Stimulated activated CD4-positive, alpha-beta T cell treated with anti-CD3 and anti-CD28 coated beads, Interleukin-15, amount 100 ng/mL, for 48 hours (primary cell): ENCODE data around the gene EDARADD.
"Not testable (repeated sequence)": the region's sequence is repeated elsewhere in the genome, so short reads cannot be mapped to it uniquely, and the experiment has no call there.

Source experiments
- DNase-seq, 2 donors: peaks; one replicate each; pipeline ENCODE4 v3.0.0-alpha.2; 2020; ENCODE audit warnings: low read depth in 2 of 2

The EDARADD gene

GRCh38 chr1:236433819-236434315, 39.8 kb downstream of the EDARADD start:
- DNase-seq = no peak

DNA sequence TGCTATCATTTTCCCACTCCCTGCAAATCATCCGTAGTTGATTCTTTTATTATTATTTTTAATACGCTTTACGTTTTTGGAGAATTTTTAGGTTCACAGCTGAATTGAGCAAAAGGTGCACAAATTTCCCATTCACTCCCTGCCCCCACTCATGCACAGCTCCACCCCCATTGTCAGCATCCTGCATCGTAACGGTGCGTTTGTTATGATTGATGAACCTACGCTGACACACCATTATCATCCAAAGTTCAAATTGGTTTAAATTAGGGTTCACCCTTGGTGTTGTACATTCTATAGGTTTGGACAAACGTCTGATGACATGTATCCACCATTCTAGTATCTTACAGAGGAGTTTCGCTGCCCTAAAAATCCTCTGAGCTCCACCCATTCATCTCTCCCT, 44.5 kb downstream of the EDARADD start:
- no peak for DNase-seq

DNA sequence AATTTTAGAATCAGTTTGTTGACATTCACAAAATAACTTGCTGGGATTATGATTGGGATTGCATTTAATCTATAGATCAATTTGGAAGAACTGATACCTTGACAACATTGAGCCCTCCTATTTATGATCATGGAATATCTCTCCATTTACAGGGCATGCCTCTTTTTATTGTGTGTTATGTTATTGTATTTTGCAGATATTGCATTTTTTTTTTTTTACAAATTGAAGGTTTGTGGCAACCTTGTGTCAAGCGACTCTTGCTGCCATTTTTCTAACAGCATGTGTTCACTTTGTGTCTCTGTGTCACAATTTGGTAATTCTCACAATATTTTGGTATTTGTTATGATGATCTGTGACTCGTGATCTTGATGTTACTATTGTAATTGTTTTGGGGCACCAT, 46.3 kb downstream of the EDARADD start:
- no peak for DNase-seq

- DNase-seq = no peak
Measured at GRCh38 chr1:236450779-236451178, 56.7 kb downstream of the EDARADD start.

GRCh38 chr1:236451796-236452373, 57.8 kb downstream of the EDARADD start:
- DNase-seq = peak; percentile 15 to 20

DNA sequence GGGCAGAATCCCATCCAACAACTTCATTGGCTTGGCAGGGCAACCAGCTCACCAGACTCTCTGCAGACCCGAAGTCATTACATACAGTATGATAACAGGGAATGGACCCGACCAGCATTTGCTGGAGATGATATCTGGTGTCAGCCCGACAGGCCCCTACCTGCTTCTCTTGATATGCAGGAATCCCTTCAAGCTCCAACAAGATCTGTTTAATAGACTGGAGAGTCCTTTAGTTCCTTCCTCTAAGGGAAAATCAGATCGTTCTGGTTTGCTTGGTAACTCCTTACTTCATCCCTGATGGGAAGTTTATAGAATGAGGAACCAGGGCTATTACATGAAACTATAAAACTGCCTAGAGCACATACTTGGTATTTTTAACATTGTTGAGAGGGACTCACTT, 61.2 kb downstream of the EDARADD start:
- no peak for DNase-seq

DNA sequence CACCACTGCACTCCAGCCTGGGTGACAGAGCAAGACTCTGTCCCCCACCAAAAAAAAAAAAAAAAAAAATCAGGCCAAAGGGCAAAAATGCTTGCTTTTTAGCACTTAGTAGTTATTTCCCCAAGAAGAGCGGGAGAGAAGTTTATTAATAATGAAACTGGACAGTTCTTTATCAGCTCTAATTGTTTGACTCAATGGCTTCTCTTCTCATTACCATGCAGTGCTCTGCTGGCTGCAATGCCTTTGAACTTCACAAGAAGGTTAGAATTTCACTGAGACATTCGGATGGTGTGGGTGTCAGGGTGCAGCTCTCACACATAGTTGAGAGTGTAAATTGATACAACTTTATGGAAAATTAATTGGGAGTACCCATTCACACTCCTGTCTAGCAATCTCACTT, 63.7 kb downstream of the EDARADD start:
- peak in 1 of 2 donors; percentile 3 for DNase-seq

DNA sequence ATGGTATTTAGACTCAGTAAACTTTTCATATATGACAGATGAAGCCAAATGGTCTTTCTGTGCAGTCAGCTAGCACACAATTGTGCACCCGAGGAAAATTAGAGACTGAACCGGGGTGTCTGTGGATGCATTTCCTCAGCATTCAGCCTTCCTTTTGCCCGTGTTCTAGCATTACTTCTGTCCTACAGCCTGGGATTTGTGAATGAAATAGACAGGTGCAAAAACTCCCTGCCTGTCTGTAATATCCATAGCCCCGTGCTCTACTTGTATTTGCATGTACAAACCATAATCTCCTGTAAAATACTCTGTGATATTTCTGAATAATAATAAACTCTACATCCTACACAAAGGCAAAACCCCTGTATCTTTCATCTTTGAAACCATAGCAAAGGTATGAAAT, 64.9 kb downstream of the EDARADD start:
- DNase-seq = no peak

DNA sequence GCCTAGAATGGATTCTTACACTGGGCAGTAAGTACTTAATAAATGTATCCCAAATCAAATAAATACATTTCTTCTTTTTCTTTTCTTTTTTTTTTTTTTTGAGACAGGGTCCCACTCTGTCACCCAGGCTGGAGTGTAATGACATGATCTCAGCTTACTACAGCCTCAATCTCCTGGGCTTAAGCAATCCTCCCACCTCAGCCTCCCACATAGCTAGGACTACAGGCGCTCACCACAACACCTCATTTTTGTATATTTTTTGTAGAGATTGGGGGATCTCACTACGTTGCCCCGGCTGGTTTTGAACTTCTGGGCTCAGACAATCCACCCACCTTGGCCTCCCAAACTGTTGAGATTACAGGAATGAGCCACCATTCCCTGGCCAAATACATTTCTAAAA, 66.0 kb downstream of the EDARADD start:
- no peak for DNase-seq

DNA sequence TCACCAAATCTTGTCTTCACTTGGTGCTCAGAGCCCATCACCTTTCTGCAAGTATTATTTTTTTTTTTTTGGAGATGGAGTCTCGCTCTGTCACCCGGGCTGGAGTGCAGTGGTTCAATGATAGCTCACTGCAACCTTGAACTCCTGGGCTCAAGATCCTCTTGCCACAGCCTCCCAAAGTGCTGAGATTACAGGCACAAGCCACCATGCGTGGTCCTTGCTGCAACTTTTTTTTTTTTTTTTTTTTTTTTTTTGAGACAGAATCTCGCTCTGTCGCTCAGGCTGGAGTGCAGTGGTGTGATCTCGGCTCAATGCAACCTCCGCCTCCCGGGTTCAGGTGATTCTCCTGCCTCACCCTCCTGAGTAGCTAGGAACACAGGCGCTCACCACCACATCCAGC, 70.1 kb downstream of the EDARADD start:
- DNase-seq = not testable (repeated sequence)

GRCh38 chr1:236465231-236465958, 71.3 kb downstream of the EDARADD start:
- DNase-seq = no peak

DNA sequence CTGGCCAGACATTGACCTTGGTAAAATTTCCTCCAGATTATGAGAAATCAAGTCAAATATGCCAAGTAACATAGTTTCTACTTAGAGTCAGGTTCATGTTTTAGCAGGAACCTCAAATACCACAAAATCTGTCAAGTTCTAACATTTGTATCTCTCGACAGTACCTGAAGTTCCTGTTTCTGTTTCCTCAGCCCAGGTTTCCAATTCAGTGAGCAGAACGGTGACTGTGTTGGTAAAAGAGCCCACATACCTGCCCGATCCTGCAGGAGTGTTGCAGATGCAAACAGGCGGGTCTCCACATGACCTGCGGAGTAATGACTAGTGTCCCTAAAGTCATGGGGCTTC, 71.8 kb downstream of the EDARADD start:
- no peak for DNase-seq

DNA sequence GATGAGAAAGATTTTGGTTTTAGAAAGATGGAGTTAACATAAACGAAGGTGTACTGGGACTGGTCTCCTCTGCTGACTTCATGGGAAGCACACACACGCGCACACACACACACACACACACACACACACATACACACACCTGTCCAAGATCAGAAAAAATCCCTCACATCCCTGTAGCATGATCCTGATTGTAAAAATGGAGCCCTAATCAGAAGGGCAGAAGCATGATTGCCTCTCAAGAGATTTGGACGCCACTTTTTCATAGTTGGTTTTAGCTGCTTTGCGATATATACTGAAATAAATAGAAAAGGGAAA, 73.2 kb downstream of the EDARADD start:
- no peak for DNase-seq

- no peak for DNase-seq
Measured at GRCh38 chr1:236468625-236469024, 74.5 kb downstream of the EDARADD start.

- DNase-seq = no peak
Measured at GRCh38 chr1:236469466-236469865, 75.4 kb downstream of the EDARADD start.

DNA sequence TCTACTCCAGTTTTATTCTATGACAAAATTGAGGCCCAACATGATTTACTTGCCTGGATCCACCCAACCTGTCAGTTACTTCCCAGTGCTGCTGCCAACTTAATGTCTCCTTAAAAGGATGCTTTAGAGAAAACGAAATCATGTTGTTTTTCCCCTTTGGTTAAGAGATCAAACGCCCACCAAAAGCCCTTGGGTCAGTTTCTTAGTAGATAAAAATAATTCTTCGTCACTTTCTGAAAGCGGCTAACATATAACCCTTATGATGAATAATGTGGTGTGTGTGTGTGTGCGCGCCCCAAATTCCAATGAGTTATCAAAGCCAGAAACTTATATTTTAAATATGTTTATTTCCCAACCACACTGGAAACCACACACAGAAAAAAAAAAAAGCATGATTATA, 77.0 kb downstream of the EDARADD start:
- DNase-seq = no peak

DNA sequence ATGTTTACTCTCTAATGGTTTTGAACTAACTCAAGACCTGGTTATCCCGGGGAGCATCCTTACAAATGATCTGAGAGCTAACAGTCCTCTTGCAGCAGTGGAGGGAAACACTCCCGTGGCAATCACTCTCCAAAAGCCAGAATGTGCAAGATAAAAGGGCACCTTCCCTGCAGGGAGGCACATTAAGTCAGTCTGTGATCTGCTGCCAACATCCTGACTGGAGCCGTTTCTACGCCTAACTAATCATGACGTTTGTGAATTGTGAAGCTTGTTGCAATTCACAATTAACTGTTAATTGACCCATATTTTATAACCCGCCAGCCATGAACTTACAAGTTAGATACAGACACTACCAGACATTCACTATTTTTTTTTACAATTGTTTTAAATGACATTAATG, 77.6 kb downstream of the EDARADD start:
- no peak for DNase-seq

- no peak for DNase-seq
Measured at GRCh38 chr1:236472850-236473788, 79.0 kb downstream of the EDARADD start.

DNA sequence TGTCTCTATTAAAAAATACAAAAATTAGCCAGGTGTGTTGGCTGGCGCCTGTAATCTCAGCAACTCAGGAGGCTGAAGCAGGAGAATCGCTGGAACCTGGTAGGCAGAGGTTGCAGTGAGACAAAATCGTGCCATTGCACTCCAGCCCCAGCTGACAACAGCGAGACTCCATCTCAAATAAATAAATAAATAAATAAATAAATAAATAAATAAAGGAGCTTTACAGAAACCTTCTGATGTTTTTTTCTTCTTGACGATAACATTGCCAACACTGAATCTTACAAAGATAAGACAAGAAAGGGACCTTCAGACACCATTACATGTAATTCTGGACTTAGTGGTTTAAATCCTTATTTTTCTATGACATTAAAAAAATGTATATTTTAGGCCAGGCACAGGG, 81.9 kb downstream of the EDARADD start:
- no peak for DNase-seq

GRCh38 chr1:236480758-236481436, 86.8 kb downstream of the EDARADD start:
- DNase-seq = no peak

GRCh38 chr1:236484310-236484971, 90.4 kb downstream of the EDARADD start:
- DNase-seq = no peak
